Activated CD8-positive, alpha-beta T cell treated with anti-CD3 and anti-CD28 coated beads for 36 hours (primary cell): ENCODE results near the gene ABCA1. TPM values are rescaled to one million over a fixed set of nuclear protein-coding genes. Genes with fewer than 3 reads are reported as not detected.
"Not testable (repeated sequence)": the region's sequence is repeated elsewhere in the genome, so short reads cannot be mapped to it uniquely, and the experiment has no call there.

Source experiments
- ATAC-seq: fragments of 200-7000 bp; cut with Tn5 transposase; one replicate; pipeline ENCODE4 v1.10.0; 2021; ENCODE audit warnings: mild to moderate bottlenecking, moderate library complexity
- CTCF ChIA-PET: fragments of 350-600 bp; sonication (Branson Sonifier 250); formaldehyde crosslinking; loops from one replicate; lab custom pipeline; 2021; ENCODE audit warnings: antibody characterized with exemption; lab: Charles Lee
- POLR2A ChIA-PET: fragments of 350-600 bp; sonication (Branson Sonifier 250); formaldehyde crosslinking; loops from one replicate; lab custom pipeline; 2021; ENCODE audit warnings: antibody characterized with exemption; lab: Charles Lee
- DNase-seq: peaks from one replicate; pipeline ENCODE4 v3.0.0-alpha.2; 2020
- H3K27ac Mint-ChIP-seq: one replicate; pipeline ENCODE4 v1.8.0; 2021; ENCODE audit warnings: mild to moderate bottlenecking, mixed read lengths
- H3K27me3 Mint-ChIP-seq: one replicate; pipeline ENCODE4 v1.8.0; 2021; ENCODE audit warnings: mixed read lengths
- H3K36me3 Mint-ChIP-seq: one replicate; pipeline ENCODE4 v1.8.0; 2021; ENCODE audit warnings: low read depth, mixed read lengths
- H3K4me1 Mint-ChIP-seq: one replicate; pipeline ENCODE4 v1.8.0; 2021; ENCODE audit warnings: low read depth, mixed read lengths
- H3K4me3 Mint-ChIP-seq: one replicate; pipeline ENCODE4 v1.8.0; 2021; ENCODE audit warnings: mild to moderate bottlenecking, moderate library complexity, mixed read lengths
- H3K9me3 Mint-ChIP-seq: one replicate; pipeline ENCODE4 v1.8.0; 2021; ENCODE audit warnings: mixed read lengths
- intact Hi-C: fragments of 100-400 bp; cut with micrococcal nuclease; formaldehyde crosslinking; loops from one replicate; pipeline ENCODE4 v1.10.0; 2022
- total RNA-seq, 2 experiments: library from RNA; stranded (reverse); gene quantifications; one replicate each; pipeline ENCODE4 v1.2.3, GENCODE V29; 2021
- TF ChIP-seq, protein P1 (sequence below): fragments of 200-600 bp; IDR thresholded peaks from one replicate; pipeline ENCODE4 v1.8.0; 2022; ENCODE audit warnings: antibody characterized with exemption, mild to moderate bottlenecking

Gene ABCA1
- total RNA-seq, 2 experiments from 2014 or later: 0.20 to 0.38 TPM

DNA sequence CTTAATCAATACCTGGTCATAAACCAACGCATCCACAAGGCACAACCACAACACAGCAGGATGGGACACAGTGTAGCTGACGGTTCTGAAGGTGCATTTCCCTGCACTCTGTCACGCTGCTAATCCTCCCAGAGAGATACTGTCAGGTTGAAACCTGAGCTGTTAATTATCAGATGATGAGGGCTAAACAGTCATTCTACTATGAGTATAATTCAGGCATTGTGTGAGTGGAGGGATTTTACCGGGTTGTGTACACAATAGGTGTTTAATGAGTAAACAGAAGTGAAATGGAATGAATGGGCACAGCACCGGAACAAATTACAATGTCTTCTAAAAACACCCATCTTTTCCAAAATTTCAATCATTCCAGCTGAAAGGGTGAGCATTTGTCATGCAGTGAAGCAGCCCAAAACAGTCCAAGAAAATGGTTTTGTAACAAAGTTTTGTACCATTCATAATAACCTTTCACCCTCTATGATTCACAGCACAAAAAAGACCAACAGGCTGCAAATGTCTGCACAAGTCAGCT is 71.5 kb downstream of the ABCA1 start:
- Mint-ChIP-seq H3K9me3 (no peaks in the 10 kb centered on the region), H3K4me1 (no peaks in the 10 kb centered on the region), H3K27me3 (no peaks in the 10 kb centered on the region), H3K36me3 (no peaks in the 10 kb centered on the region), H3K4me3 (no peak overlapping the region), H3K27ac (no peak overlapping the region)
- POLR2A ChIA-PET: no interaction called here
- CTCF ChIA-PET: no interaction called here
- no peak for ATAC-seq
- intact Hi-C loops: no loop called here
- DNase-seq: no peak
- TF ChIP-seq, protein P1, sequence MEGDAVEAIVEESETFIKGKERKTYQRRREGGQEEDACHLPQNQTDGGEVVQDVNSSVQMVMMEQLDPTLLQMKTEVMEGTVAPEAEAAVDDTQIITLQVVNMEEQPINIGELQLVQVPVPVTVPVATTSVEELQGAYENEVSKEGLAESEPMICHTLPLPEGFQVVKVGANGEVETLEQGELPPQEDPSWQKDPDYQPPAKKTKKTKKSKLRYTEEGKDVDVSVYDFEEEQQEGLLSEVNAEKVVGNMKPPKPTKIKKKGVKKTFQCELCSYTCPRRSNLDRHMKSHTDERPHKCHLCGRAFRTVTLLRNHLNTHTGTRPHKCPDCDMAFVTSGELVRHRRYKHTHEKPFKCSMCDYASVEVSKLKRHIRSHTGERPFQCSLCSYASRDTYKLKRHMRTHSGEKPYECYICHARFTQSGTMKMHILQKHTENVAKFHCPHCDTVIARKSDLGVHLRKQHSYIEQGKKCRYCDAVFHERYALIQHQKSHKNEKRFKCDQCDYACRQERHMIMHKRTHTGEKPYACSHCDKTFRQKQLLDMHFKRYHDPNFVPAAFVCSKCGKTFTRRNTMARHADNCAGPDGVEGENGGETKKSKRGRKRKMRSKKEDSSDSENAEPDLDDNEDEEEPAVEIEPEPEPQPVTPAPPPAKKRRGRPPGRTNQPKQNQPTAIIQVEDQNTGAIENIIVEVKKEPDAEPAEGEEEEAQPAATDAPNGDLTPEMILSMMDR: no peak

- Mint-ChIP-seq H3K9me3 (no peaks in the 10 kb centered on the region), H3K27ac (no peak overlapping the region), H3K36me3 (no peaks in the 10 kb centered on the region), H3K27me3 (no peaks in the 10 kb centered on the region), H3K4me3 (no peak overlapping the region), H3K4me1 (no peaks in the 10 kb centered on the region)
- ChIA-PET CTCF (no interaction called here), POLR2A (no interaction called here)
- intact Hi-C loops: no loop called here
- TF ChIP-seq, protein P1: no peak
- ATAC-seq: no peak
- no peak for DNase-seq
Measured at GRCh38 chr9:104855807-104856206, 72.1 kb downstream of the ABCA1 start.

DNA sequence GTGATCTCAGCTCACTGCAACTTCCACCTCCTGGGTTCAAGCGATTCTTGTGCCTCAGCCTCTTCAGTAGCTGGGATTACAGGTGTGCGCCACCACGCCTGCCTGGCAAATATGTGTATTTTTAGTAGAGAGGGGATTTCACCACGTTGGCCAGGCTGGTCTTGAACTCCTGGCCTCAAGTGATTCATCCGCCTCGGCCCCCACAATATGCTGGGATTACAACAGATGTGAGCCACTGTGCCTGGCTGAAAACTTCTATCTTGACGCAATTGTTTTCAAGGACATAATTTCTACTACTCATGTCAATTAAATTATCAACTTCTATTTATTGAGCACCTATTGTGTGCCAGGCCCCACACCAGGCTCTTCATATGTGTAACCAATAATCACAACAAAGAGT is 72.7 kb downstream of the ABCA1 start:
- CTCF ChIA-PET: interaction anchor here (3.3 kb wide), 1 partner anchor 8 kb away, joined by 11 read pairs; no protein-coding TSS in a partner anchor
- DNase-seq, H3K27me3 Mint-ChIP-seq, ATAC-seq, H3K4me3 Mint-ChIP-seq, intact Hi-C loops, H3K27ac Mint-ChIP-seq, H3K9me3 Mint-ChIP-seq, H3K4me1 Mint-ChIP-seq, H3K36me3 Mint-ChIP-seq, POLR2A ChIA-PET: not testable (repeated sequence)

DNA sequence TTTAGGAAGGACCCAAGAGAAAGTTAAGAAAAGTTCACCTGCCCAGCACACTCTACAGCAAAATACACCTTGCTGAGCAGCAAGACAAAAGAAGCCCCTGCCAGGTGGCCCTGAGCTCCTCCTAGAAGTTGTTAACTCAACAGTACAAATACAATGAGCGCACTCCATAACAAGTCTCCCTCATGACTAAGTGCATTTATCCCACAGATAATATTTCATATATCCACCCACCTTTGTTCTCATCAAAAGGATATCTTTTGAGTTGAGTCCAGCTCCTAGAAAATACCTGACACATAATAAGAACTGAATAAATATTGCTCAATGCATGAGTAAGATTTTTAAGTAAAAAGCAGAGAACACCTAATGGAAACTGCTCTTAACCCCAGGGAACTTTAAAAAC is 73.3 kb downstream of the ABCA1 start:
- no peak for ATAC-seq
- intact Hi-C loops: no loop called here
- ChIA-PET CTCF (interaction anchor here (3.3 kb wide), 1 partner anchor 9 kb away, joined by 11 read pairs; no protein-coding TSS in a partner anchor), POLR2A (no interaction called here)
- Mint-ChIP-seq H3K9me3 (no peaks in the 10 kb centered on the region), H3K4me1 (no peaks in the 10 kb centered on the region), H3K27ac (no peak overlapping the region), H3K4me3 (no peak overlapping the region), H3K36me3 (no peaks in the 10 kb centered on the region), H3K27me3 (no peaks in the 10 kb centered on the region)
- TF ChIP-seq, protein P1: no peak
- no peak for DNase-seq

- DNase-seq: no peak
- TF ChIP-seq, protein P1: no peak
- ATAC-seq: no peak
- POLR2A ChIA-PET: interaction anchor here (0.9 kb wide), 1 partner anchor 104 kb away, joined by 4 read pairs; no protein-coding TSS in a partner anchor
- Mint-ChIP-seq H3K4me1 (no peaks in the 10 kb centered on the region), H3K4me3 (no peak overlapping the region), H3K27me3 (no peaks in the 10 kb centered on the region), H3K36me3 (no peaks in the 10 kb centered on the region), H3K27ac (no peak overlapping the region), H3K9me3 (no peaks in the 10 kb centered on the region)
- CTCF ChIA-PET: interaction anchor here (1.3 to 3.3 kb wide), 2 partner anchors 10 to 73 kb away, joined by 3 to 11 read pairs; no protein-coding TSS in a partner anchor
- intact Hi-C loops: no loop called here
Measured at GRCh38 chr9:104853683-104854082, 74.3 kb downstream of the ABCA1 start.
